SK-N-SH (cell line): ENCODE results near the gene SARS2. TPM values are rescaled to one million over a fixed set of nuclear protein-coding genes. Genes with fewer than 3 reads are reported as not detected.

ENCODE experiments used
- CTCF ChIA-PET: fragments of 300-600, 350-600 bp; formaldehyde crosslinking; extraction: SDS; loops from one replicate; lab custom pipeline; 2021; lab: Yijun Ruan, JAX
- POLR2A ChIA-PET: fragments of 350-600 bp; sonication (Branson Sonifier 250); formaldehyde crosslinking; extraction: SDS; loops from one replicate; lab custom pipeline; 2020; ENCODE audit warnings: antibody characterized with exemption, inconsistent platforms; lab: Yijun Ruan, JAX
- DNase-seq: peaks from one replicate; pipeline ENCODE4 v3.0.0; 2012
- H2AFZ ChIP-seq: fragments of 200-600 bp; sonication (generic); 2 replicates; pipeline ENCODE4 v1.8.1; 2016; ENCODE audit warnings: antibody characterized with exemption, mild to moderate bottlenecking, low read depth
- H3F3A ChIP-seq: fragments of 200-600 bp; sonication (generic); replicated peaks from 2 replicates; pipeline ENCODE3; 2016; ENCODE audit warnings: antibody characterized with exemption, mild to moderate bottlenecking; ENCODE audit not compliant: insufficient read depth
- H3K27ac ChIP-seq, 2 experiments: fragments of 200-500 bp in 1 of 2; fragments of 200-600 bp in 1 of 2; sonication (Bioruptor generic) in 1 of 2; sonication (generic), shearing (Covaris generic) in 1 of 2; 2 replicates each; pipeline versions ENCODE4 v1.5.1 to v1.6.1; 2014 to 2016; ENCODE audit warnings: low read depth in 2 of 2, inconsistent platforms in 1 of 2, low read length in 1 of 2, mild to moderate bottlenecking in 1 of 2, mixed read lengths in 1 of 2
- H3K27me3 ChIP-seq: fragments of 200-600 bp; sonication (generic), shearing (Covaris generic); 2 replicates; pipeline ENCODE4 v1.6.1; 2016; ENCODE audit warnings: mixed run types; ENCODE audit not compliant: insufficient read depth
- H3K36me3 ChIP-seq, 2 experiments: fragments of 200-500 bp in 1 of 2; fragments of 200-600 bp in 1 of 2; sonication (Bioruptor generic) in 1 of 2; sonication (generic) in 1 of 2; replicated peaks in 1 of 2; 2 replicates each; pipeline versions ENCODE3 to v1.5.1; 2014 to 2016; ENCODE audit warnings: low read length in 1 of 2, mild to moderate bottlenecking in 1 of 2; ENCODE audit not compliant: insufficient read depth in 2 of 2, control insufficient read depth in 1 of 2
- H3K4me1 ChIP-seq, 2 experiments: fragments of 200-500 bp in 1 of 2; fragments of 200-600 bp in 1 of 2; sonication (Bioruptor generic) in 1 of 2; sonication (generic), shearing (Covaris generic) in 1 of 2; 2 replicates each; pipeline versions ENCODE4 v1.5.1 to v1.6.1; 2014 to 2016; ENCODE audit warnings: low read depth in 1 of 2, low read length in 1 of 2, mixed run types in 1 of 2; ENCODE audit not compliant: insufficient read depth in 2 of 2, control insufficient read depth in 1 of 2
- H3K4me2 ChIP-seq: fragments of 200-600 bp; sonication (generic), shearing (Covaris generic); 2 replicates; pipeline ENCODE4 v1.6.1; 2017; ENCODE audit warnings: mixed run types
- H3K4me3 ChIP-seq, 2 experiments: fragments of 200-500 bp in 1 of 2; fragments of 200-600 bp in 1 of 2; sonication (Bioruptor generic) in 1 of 2; sonication (generic), shearing (Covaris generic) in 1 of 2; 2 replicates each; pipeline versions ENCODE4 v1.5.1 to v1.8.1; 2014 to 2016; ENCODE audit warnings: low read depth in 2 of 2, inconsistent platforms in 1 of 2, low read length in 1 of 2, mild to moderate bottlenecking in 1 of 2, mixed read lengths in 1 of 2, moderate library complexity in 1 of 2
- H3K79me2 ChIP-seq: fragments of 200-600 bp; sonication (generic); 2 replicates; pipeline ENCODE4 v1.8.1; 2017; ENCODE audit warnings: mild to moderate bottlenecking; ENCODE audit not compliant: insufficient read depth
- H3K9ac ChIP-seq: fragments of 200-600 bp; sonication (generic); 2 replicates; pipeline ENCODE4 v1.6.1; 2017; ENCODE audit warnings: mixed run types
- H3K9me2 ChIP-seq: fragments of 200-600 bp; sonication (generic); 2 replicates; pipeline ENCODE4 v1.6.1; 2017; ENCODE audit warnings: mixed run types
- H3K9me3 ChIP-seq: fragments of 200-600 bp; sonication (generic); 2 replicates; pipeline ENCODE4 v1.6.1; 2017; ENCODE audit warnings: mixed run types, mild to moderate bottlenecking, moderate library complexity
- H4K20me1 ChIP-seq: fragments of 200-600 bp; sonication (generic); 2 replicates; pipeline ENCODE4 v1.6.1; 2017; ENCODE audit warnings: mild to moderate bottlenecking, mixed run types; ENCODE audit not compliant: insufficient read depth
- ELF1 ChIP-seq: IDR thresholded peaks from 2 replicates; pipeline ENCODE4 v1.4.0; 2012
- EP300 ChIP-seq, 2 experiments: IDR thresholded peaks; 2 replicates each; pipeline versions ENCODE4 v1.4.0 to v1.6.1; 2012; ENCODE audit warnings: borderline replicate concordance in 1 of 2, low read depth in 1 of 2, low read length in 1 of 2
- FOSL2 ChIP-seq: IDR thresholded peaks from 2 replicates; pipeline ENCODE4 v1.4.0; 2012; ENCODE audit warnings: low read depth, mild to moderate bottlenecking, moderate library complexity, borderline replicate concordance
- GATA2 ChIP-seq: sonication (generic); formaldehyde crosslinking; IDR thresholded peaks from 2 replicates; pipeline ENCODE4 v1.5.0; 2020; ENCODE audit warnings: mild to moderate bottlenecking, missing genetic modification reagents
- JUND ChIP-seq: IDR thresholded peaks from 2 replicates; pipeline ENCODE4 v1.4.0; 2012
- MEF2A ChIP-seq: IDR thresholded peaks from 2 replicates; pipeline ENCODE4 v1.4.0; 2012; ENCODE audit warnings: low read depth, borderline replicate concordance
- NRF1 ChIP-seq: IDR thresholded peaks from 2 replicates; pipeline ENCODE4 v1.6.1; 2012; ENCODE audit warnings: low read depth, mild to moderate bottlenecking, low read length
- RCOR1 ChIP-seq: fragments of 150-350 bp; IDR thresholded peaks from 2 replicates; pipeline ENCODE4 v1.6.1; 2017; ENCODE audit warnings: antibody characterized with exemption, low read length
- SIN3A ChIP-seq: IDR thresholded peaks from 2 replicates; pipeline ENCODE4 v1.6.1; 2012; ENCODE audit warnings: low read depth, mild to moderate bottlenecking, low read length, moderate library complexity, borderline replicate concordance
- SMC3 ChIP-seq: IDR thresholded peaks from 2 replicates; pipeline ENCODE4 v1.6.1; 2012; ENCODE audit warnings: low read depth, low read length, improper control_type of control experiment
- TAF1 ChIP-seq: IDR thresholded peaks from 2 replicates; pipeline ENCODE4 v1.6.1; 2012; ENCODE audit warnings: low read depth, mild to moderate bottlenecking, low read length, moderate library complexity, borderline replicate concordance
- TEAD4 ChIP-seq: IDR thresholded peaks from 2 replicates; pipeline ENCODE4 v1.4.0; 2012; ENCODE audit warnings: mild to moderate bottlenecking, borderline replicate concordance; ENCODE audit not compliant: insufficient read depth
- WGBS: methylation state at CpG from one replicate; pipeline ENCODE4 v1.1.6; 2017; ENCODE audit warnings: low lambda C conversion rate; 5-methylcytosine and 5-hydroxymethylcytosine counted together
- polyA plus RNA-seq, 3 experiments: library from polyadenylated mRNA; depleted of rRNA; stranded (reverse); fragments of >200 nt; gene quantifications; 2 replicates each; pipeline ENCODE4 v1.2.3, GENCODE V29; 2012

The SARS2 gene
- polyA plus RNA-seq, 1 of the 3 experiments (the other 2 are of a cell fraction): 36.5 TPM

DNA sequence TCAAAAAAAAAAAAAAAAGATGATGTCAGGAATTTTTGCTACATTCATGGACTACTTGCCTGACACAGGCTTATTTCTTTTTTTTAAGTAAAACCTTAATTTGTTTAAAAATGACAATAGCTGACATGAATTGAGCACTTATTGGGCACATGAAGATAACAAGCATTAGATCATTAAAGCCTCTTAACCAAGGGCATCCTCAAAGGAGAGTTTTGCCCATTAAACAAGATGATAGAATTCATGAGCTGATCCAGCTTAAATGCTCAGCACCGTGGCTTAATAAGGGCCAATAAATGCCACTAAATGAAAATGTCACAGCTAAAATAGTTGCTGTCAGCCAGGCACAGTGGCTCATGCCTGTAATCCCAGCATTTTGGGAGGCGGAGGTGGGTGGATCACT, 25.7 kb upstream of the SARS2 start:
- H3F3A ChIP-seq: no peaks in the 10 kb centered on the region
- H3K27ac ChIP-seq: no peak overlapping the region
- TF ChIP-seq FOSL2 (no peak), ELF1 (no peak), RCOR1 (no peak), NRF1 (no peak), TEAD4 (no peak), JUND (no peak), SIN3A (no peak)
- TF ChIP-seq, all 33 proteins: peak for 0
- Histone ChIP-seq H3K4me2 (no peak overlapping the region), H3K9me2 (no peaks in the 10 kb centered on the region), H3K4me3 (no peak overlapping the region), H3K36me3 (no peaks in the 10 kb centered on the region), H3K9ac (no peak overlapping the region), H3K79me2 (peaks cover 4% of the 10 kb centered on the region; the same call in 1 of the 2 replicates), H3K27me3 (no peaks in the 10 kb centered on the region), H2AFZ (no peak overlapping the region), H4K20me1 (no peaks in the 10 kb centered on the region), H3K9me3 (no peaks in the 10 kb centered on the region), H3K4me1 (no peaks in the 10 kb centered on the region)
- 92% methylated on average over 2 of the region's 2 CpGs for WGBS
- no peak for DNase-seq
- CTCF ChIA-PET: no interaction called here
- POLR2A ChIA-PET: interaction anchor here (0.6 kb wide), 1 partner anchor 20 kb away, joined by 3 read pairs; no protein-coding TSS in a partner anchor

DNA sequence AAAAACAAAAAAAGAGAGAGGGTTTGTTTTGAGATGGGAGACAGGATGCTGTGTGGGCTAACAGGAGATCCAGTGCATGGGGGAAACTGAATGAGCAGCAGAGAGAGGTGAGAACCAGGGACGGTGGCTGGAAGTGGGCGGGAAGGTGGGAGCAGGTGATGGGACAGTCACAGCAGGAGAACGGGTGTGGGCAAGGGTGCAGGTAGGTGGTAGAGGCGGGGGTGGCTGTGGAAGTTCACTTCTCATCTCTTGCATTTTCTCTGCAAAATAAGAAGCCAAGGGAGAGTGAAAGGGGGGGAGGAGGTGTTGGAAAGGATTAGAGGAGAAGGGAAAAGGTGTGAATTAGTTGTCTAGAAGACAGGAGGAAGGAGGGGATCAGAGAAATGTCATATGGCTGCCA, 23.1 kb upstream of the SARS2 start:
- WGBS: 89% methylated on average over 4 of the region's 4 CpGs
- Histone ChIP-seq H4K20me1 (no peaks in the 10 kb centered on the region), H3K36me3 (no peaks in the 10 kb centered on the region), H3K27me3 (no peaks in the 10 kb centered on the region), H3K79me2 (no peaks in the 10 kb centered on the region; the same call in 1 of the 2 replicates), H3K9me2 (no peaks in the 10 kb centered on the region), H3K4me3 (no peak overlapping the region), H3K4me2 (no peak overlapping the region), H3K9ac (no peak overlapping the region), H2AFZ (no peak overlapping the region), H3K9me3 (no peaks in the 10 kb centered on the region), H3K27ac (no peak overlapping the region), H3K4me1 (peaks cover 0 to 4% of the 10 kb centered on the region in 2 experiments; a peak in 1 of 4 replicates), H3F3A (no peaks in the 10 kb centered on the region)
- ChIA-PET POLR2A (no interaction called here), CTCF (interaction anchor here (1.1 to 1.8 kb wide), 3 partner anchors 8 to 53 kb away, joined by 3 to 12 read pairs (median 4); partner anchors contain the start of genes MRPS12 and SARS2)
- TF ChIP-seq SMC3 (no peak), RCOR1 (no peak), TAF1 (no peak), GATA2 (CRISPR knock-in tag) (no peak), MEF2A (no peak), EP300 (IDR thresholded peaks at IDR 0.05; ENCODE audit: borderline replicate concordance in 1 of 2, low read depth in 1 of 2, low read length in 1 of 2) (no peak)
- no peak for DNase-seq
